K562 (cell line): ENCODE data around the gene MTOR. TPM values are rescaled to one million over a fixed set of nuclear protein-coding genes. Genes with fewer than 3 reads are reported as not detected.

Source experiments
- ATAC-seq: fragments of 200-7000 bp; cut with Tn5 transposase; 3 replicates; pipeline ENCODE4 v1.9.1; 2020; ENCODE audit warnings: moderate library complexity
- BruUV-seq: library from RNA; stranded (reverse); fragments of 400-500 nt; replicated peaks from 2 replicates; lab custom pipeline; 2021; lab: Mats Ljungman, UMichigan
- CTCF ChIA-PET: fragments of 300-600 bp; formaldehyde crosslinking; extraction: SDS; loops from one replicate; lab custom pipeline; 2021; ENCODE audit warnings: low intra/inter-chr PET ratio; lab: Yijun Ruan, JAX
- POLR2A ChIA-PET: fragments of 300-600, 350-650 bp; sonication (Branson Sonifier 250); formaldehyde crosslinking; extraction: SDS; loops from one replicate; lab custom pipeline; 2021; ENCODE audit warnings: antibody characterized with exemption, inconsistent platforms; lab: Yijun Ruan, JAX
- DNase-seq, 4 experiments: peaks; one replicate each; pipeline versions ENCODE4 v3.0.0 to v3.0.0-alpha.2; 2011 to 2018; ENCODE audit warnings: low spot score in 3 of 4, mixed read lengths in 3 of 4; ENCODE audit errors: extremely low read depth in 1 of 4
- FAIRE-seq: peaks from 2 replicates; lab custom pipeline; 2011; peaks lifted over from hg19 to GRCh38; lab: Jason Lieb, UNC
- H2AFZ ChIP-seq: 2 replicates; pipeline ENCODE4 v1.6.0; 2011; ENCODE audit warnings: low read depth, low read length, control low read depth, inconsistent platforms
- H3K27ac ChIP-seq: fragments of 200-600 bp; 3 replicates; pipeline ENCODE4 v1.8.0; 2011; ENCODE audit warnings: low read depth, mild to moderate bottlenecking, control low read depth, inconsistent platforms, low read length, moderate library complexity, mixed read lengths; ENCODE audit errors: extremely low read depth
- H3K27me3 ChIP-seq, 2 experiments: fragments of 300-600 bp in 1 of 2; 2 replicates in 1 of 2; 3 replicates in 1 of 2; pipeline versions ENCODE4 v1.6.0 to v1.8.0; 2011; ENCODE audit warnings: inconsistent platforms in 2 of 2, low read length in 2 of 2, mild to moderate bottlenecking in 1 of 2, mixed read lengths in 1 of 2, moderate library complexity in 1 of 2; ENCODE audit not compliant: control insufficient read depth in 2 of 2, insufficient read depth in 2 of 2
- H3K36me3 ChIP-seq: fragments of 300-600 bp; 3 replicates; pipeline ENCODE4 v1.8.0; 2011; ENCODE audit warnings: mild to moderate bottlenecking, low read length, inconsistent platforms; ENCODE audit not compliant: control insufficient read depth, insufficient read depth
- H3K4me1 ChIP-seq, 2 experiments: fragments of 200-600 bp in 1 of 2; replicated peaks in 1 of 2; 2 replicates in 1 of 2; 3 replicates in 1 of 2; pipeline versions ENCODE4 v1.5.1 to v1.8.0; 2011; ENCODE audit warnings: inconsistent platforms in 2 of 2, low read length in 2 of 2, mild to moderate bottlenecking in 1 of 2, mixed read lengths in 1 of 2, moderate library complexity in 1 of 2; ENCODE audit not compliant: control insufficient read depth in 2 of 2, insufficient read depth in 2 of 2
- H3K4me2 ChIP-seq: 2 replicates; pipeline ENCODE4 v1.6.1; 2011; ENCODE audit warnings: low read length, control low read depth, inconsistent platforms, mixed read lengths; ENCODE audit not compliant: insufficient read depth
- H3K4me3 ChIP-seq: fragments of 200-600 bp; sonication (generic), shearing (Covaris generic); 2 replicates; pipeline ENCODE4 v1.5.1; 2016; ENCODE audit warnings: control low read depth, inconsistent platforms
- H3K79me2 ChIP-seq: fragments of 200-600 bp; 3 replicates; pipeline ENCODE4 v1.8.0; 2011; ENCODE audit warnings: low read length, inconsistent platforms; ENCODE audit not compliant: control insufficient read depth, insufficient read depth
- H3K9ac ChIP-seq, 2 experiments: 2 replicates each; pipeline versions ENCODE4 v1.6.0 to v1.6.1; 2011; ENCODE audit warnings: low read depth in 2 of 2, low read length in 2 of 2, control low read depth in 1 of 2, inconsistent platforms in 1 of 2, mild to moderate bottlenecking in 1 of 2, mixed read lengths in 1 of 2; ENCODE audit not compliant: insufficient read depth in 1 of 2
- H3K9me1 ChIP-seq: one replicate; pipeline ENCODE4 v1.6.0; 2011; ENCODE audit warnings: inconsistent platforms, mild to moderate bottlenecking, low read length, moderate library complexity; ENCODE audit not compliant: control insufficient read depth, insufficient read depth
- H3K9me3 ChIP-seq: replicated peaks from 2 replicates; pipeline ENCODE4 v1.5.1; 2011; ENCODE audit warnings: low read depth, low read length, inconsistent platforms; ENCODE audit not compliant: control insufficient read depth, insufficient read depth
- H4K20me1 ChIP-seq: replicated peaks from 2 replicates; pipeline ENCODE4 v1.6.1; 2011; ENCODE audit warnings: low read length, inconsistent platforms, mixed read lengths; ENCODE audit not compliant: control insufficient read depth, insufficient read depth
- ZBTB7A ChIP-seq: IDR thresholded peaks from 2 replicates; pipeline ENCODE4 v1.6.1; 2011; ENCODE audit warnings: low read depth, mild to moderate bottlenecking, low read length, moderate library complexity, borderline replicate concordance; ENCODE audit not compliant: control insufficient read depth
- ZNF347 ChIP-seq: fragments of 450-650 bp; formaldehyde crosslinking; IDR thresholded peaks from 2 replicates; pipeline ENCODE4 v1.4.0; 2020; ENCODE audit warnings: low read depth, mild to moderate bottlenecking, moderate library complexity
- WGBS: fragments of 100-300 bp; shearing (Covaris generic); methylation state at CpG from one replicate; pipeline ENCODE4 v1.1.6; 2016; ENCODE audit warnings: low coverage, mixed read lengths; ENCODE audit not compliant: insufficient coverage; ENCODE audit errors: missing lambda C conversion rate; 5-methylcytosine and 5-hydroxymethylcytosine counted together
- in situ Hi-C: fragments of 300-500 bp; cut with MboI; formaldehyde crosslinking; loops from 4 replicates; pipeline ENCODE4 v1.15.0; 2018; ENCODE audit warnings: inconsistent platforms, mixed read lengths
- intact Hi-C: fragments of 100-400 bp; cut with micrococcal nuclease; formaldehyde crosslinking; loops from 2 replicates; pipeline ENCODE4 v1.14.2; 2022
- polyA plus RNA-seq, 8 experiments: library from polyadenylated mRNA; depleted of rRNA in 4 of 8; stranded (reverse) in 5 of 8; unstranded in 3 of 8; fragments of >200 nt; fragmentation: Nextera tagmentation in 2 of 8; fragmentation: Illumina TruSeq in 1 of 8; extraction: Ambion mirVana in 2 of 8; extraction: Trizol in 1 of 8; gene quantifications; 2 replicates each; pipeline versions ENCODE4 v1.2.1 to v1.2.3, GENCODE V29; 2011 to 2014; ENCODE audit warnings: inconsistent platforms in 1 of 8, missing spikeins in 1 of 8
- total RNA-seq, 7 experiments: library from RNA; depleted of rRNA in 6 of 7; stranded (reverse); fragments of >200 nt in 6 of 7; fragmentation: Illumina TruSeq in 2 of 7; extraction: Trizol in 2 of 7; gene quantifications; 2 replicates each; pipeline versions ENCODE4 v1.2.1 to v1.2.3, GENCODE V29; 2011 to 2021; ENCODE audit warnings: low replicate concordance in 1 of 7
- TF ChIP-seq, protein P1 (sequence below), 3 experiments: IDR thresholded peaks in 2 of 3; conservative IDR thresholded peaks in 1 of 3; 2 replicates each; pipeline ENCODE4 v1.5.1; 2011 to 2012; ENCODE audit warnings: low read length in 3 of 3, mild to moderate bottlenecking in 3 of 3, control low read depth in 2 of 3, improper control_type of control experiment in 1 of 3, inconsistent platforms in 1 of 3, low read depth in 1 of 3, mixed read lengths in 1 of 3, moderate library complexity in 1 of 3; ENCODE audit not compliant: insufficient read depth in 2 of 3

The MTOR gene
- total and polyA plus RNA-seq, 9 of the 15 experiments (the other 6 are each of a cell fraction or from before 2014, with no cell fraction given), result 11.4 to 71.4 (median 52.2) TPM

DNA sequence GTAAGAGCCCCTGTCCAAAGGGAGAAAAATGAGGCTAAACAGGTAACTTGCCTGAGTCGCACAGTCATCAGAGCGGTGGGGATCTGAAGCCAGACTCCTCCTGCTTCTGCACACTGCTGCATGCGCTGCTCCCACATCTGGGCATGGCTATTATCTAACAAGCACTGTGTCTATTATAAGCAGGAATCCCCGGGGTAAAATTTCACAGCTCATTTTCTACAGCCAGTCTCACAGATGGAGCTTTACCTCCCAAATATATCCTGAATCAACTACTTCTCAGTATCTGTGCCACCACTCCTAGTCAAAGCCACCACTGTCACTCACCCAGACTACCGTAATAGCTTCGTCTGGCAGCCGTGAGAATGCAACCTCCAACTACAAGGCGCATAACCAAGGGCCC lies 9.8 kb downstream of the MTOR start:
- no peak for DNase-seq
- POLR2A ChIA-PET, result interaction anchor here (0.6 to 3.8 kb wide), 4 partner anchors 9 to 629 kb away, joined by 3 to 23 read pairs (median 3); partner anchors contain the start of gene MTOR
- no peak overlapping the region for H3K27ac ChIP-seq
- H3K27me3 ChIP-seq, result no peaks in the 10 kb centered on the region
- no peaks in the 10 kb centered on the region for H3K79me2 ChIP-seq
- H3K9me3 ChIP-seq, result no peaks in the 10 kb centered on the region
- peaks cover 85% of the 10 kb centered on the region for H3K36me3 ChIP-seq
- CTCF ChIA-PET, result no interaction called here
- no peak overlapping the region for H3K4me2 ChIP-seq
- ATAC-seq, result no peak
- intact Hi-C loops, result no loop called here
- BruUV-seq, result no TSS peak
- 98% methylated on average over 8 of the region's 8 CpGs for WGBS
- no peak overlapping the region for H2AFZ ChIP-seq
- no peak overlapping the region for H3K4me3 ChIP-seq
- H3K9ac ChIP-seq, result no peak overlapping the region
- no peak for TF ChIP-seq ZNF347 (CRISPR knock-in tag)
- no peaks in the 10 kb centered on the region for H3K4me1 ChIP-seq
- in situ Hi-C loops, result no loop called here
- H3K9me1 ChIP-seq, result no peaks in the 10 kb centered on the region
- no peaks in the 10 kb centered on the region for H4K20me1 ChIP-seq
- FAIRE-seq, result no peak

DNA sequence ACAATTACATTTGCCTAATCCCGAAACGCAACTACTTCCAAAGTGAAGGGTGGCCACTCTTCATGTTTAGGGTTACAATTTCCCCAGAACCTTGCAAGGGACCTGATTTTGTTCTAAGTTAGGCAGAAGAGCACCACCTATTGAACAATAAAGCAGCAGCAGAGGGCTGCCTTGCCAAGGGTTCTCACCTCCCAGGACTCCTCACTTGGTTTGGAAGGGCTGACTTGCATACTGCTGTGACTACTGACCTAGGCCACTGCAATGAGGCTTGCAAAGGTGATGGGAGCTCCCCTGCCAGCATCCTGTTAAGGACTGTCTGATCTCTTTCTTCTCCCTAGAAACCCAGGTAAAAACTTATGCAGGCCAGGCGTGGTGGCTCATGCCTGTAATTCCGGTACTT lies 14.2 kb downstream of the MTOR start:
- FAIRE-seq, result no peak
- H4K20me1 ChIP-seq, result no peaks in the 10 kb centered on the region
- H3K36me3 ChIP-seq, result peaks cover 82% of the 10 kb centered on the region
- CTCF ChIA-PET, result no interaction called here
- no peaks in the 10 kb centered on the region for H3K9me3 ChIP-seq
- H3K4me1 ChIP-seq, result no peaks in the 10 kb centered on the region
- no peak overlapping the region for H3K4me2 ChIP-seq
- POLR2A ChIA-PET, result interaction anchor here (0.6 to 2.8 kb wide), 4 partner anchors 14 to 1216 kb away, joined by 3 to 8 read pairs (median 3); partner anchors contain the start of gene MTOR
- TF ChIP-seq, protein P1, sequence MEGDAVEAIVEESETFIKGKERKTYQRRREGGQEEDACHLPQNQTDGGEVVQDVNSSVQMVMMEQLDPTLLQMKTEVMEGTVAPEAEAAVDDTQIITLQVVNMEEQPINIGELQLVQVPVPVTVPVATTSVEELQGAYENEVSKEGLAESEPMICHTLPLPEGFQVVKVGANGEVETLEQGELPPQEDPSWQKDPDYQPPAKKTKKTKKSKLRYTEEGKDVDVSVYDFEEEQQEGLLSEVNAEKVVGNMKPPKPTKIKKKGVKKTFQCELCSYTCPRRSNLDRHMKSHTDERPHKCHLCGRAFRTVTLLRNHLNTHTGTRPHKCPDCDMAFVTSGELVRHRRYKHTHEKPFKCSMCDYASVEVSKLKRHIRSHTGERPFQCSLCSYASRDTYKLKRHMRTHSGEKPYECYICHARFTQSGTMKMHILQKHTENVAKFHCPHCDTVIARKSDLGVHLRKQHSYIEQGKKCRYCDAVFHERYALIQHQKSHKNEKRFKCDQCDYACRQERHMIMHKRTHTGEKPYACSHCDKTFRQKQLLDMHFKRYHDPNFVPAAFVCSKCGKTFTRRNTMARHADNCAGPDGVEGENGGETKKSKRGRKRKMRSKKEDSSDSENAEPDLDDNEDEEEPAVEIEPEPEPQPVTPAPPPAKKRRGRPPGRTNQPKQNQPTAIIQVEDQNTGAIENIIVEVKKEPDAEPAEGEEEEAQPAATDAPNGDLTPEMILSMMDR (IDR thresholded peaks at IDR 0.05 in 2 of 3, conservative IDR thresholded peaks at IDR 0.05 in 1 of 3; ENCODE audit: insufficient read depth in 2 of 3, low read depth in 1 of 3, low read length in 3 of 3), result peak in 2 of 3 experiments; percentile 15 to 23; a peak in 1 of 6 replicates
- no peak for TF ChIP-seq ZBTB7A
- H2AFZ ChIP-seq, result no peak overlapping the region
- peak in 1 of 4 experiments; percentile 21 for DNase-seq
- ATAC-seq, result peak; percentile 63
- no peaks in the 10 kb centered on the region for H3K79me2 ChIP-seq
- in situ Hi-C loops (no loop called here), intact Hi-C loops (no loop called here)
- no peak overlapping the region for H3K9ac ChIP-seq
- 98% methylated on average over 4 of the region's 4 CpGs for WGBS
- no peak overlapping the region for H3K4me3 ChIP-seq
- no peak overlapping the region for H3K27ac ChIP-seq
- no peaks in the 10 kb centered on the region for H3K27me3 ChIP-seq
- H3K9me1 ChIP-seq, result no peaks in the 10 kb centered on the region
- BruUV-seq, result no TSS peak
